ENCODE measurements around the gene TPM1. TPM values are rescaled to one million over a fixed set of nuclear protein-coding genes. Genes with fewer than 3 reads are reported as not detected.
"Not testable (repeated sequence)": the region's sequence is repeated elsewhere in the genome, so short reads cannot be mapped to it uniquely, and the experiment has no call there.

TPM1 gene
- total RNA-seq, 1 experiment from 2014 or later, result 22.5 TPM

GRCh38 chr15:62993066-62993465 lies 49.5 kb upstream of the TPM1 start:
- Histone ChIP-seq H3K9ac (ENCODE audit: low read length) (no peak overlapping the region), H3K4me3 (replicated peaks in 1 of 2; ENCODE audit: low read depth in 1 of 2, low read length in 2 of 2) (no peak overlapping the region), H3K27me3 (ENCODE audit: insufficient read depth, low read length) (no peaks in the 10 kb centered on the region), H3K9me3 (ENCODE audit: control insufficient read depth in 1 of 2, insufficient read depth in 1 of 2, low read depth in 1 of 2, low read length in 2 of 2) (no peaks in the 10 kb centered on the region), H3K9me2 (ENCODE audit: insufficient read depth) (no peaks in the 10 kb centered on the region), H3K4me1 (ENCODE audit: control insufficient read depth in 1 of 2, insufficient read depth in 2 of 2, low read length in 2 of 2) (no peaks in the 10 kb centered on the region), H4K20me1 (ENCODE audit: insufficient read depth) (no peaks in the 10 kb centered on the region), H3K79me2 (ENCODE audit: insufficient read depth, low read length) (no peaks in the 10 kb centered on the region), H2AFZ (ENCODE audit: low read depth, low read length, poor library complexity, severe bottlenecking) (no peak overlapping the region), H3K27ac (ENCODE audit: low read depth, low read length) (no peak overlapping the region), H3K36me3 (ENCODE audit: control insufficient read depth in 1 of 2, insufficient read depth in 2 of 2, low read length in 2 of 2) (no peaks in the 10 kb centered on the region), H3K4me2 (ENCODE audit: low read length) (no peak overlapping the region)
- ATAC-seq, result no peak
- CTCF ChIA-PET, result interaction anchor here (1.1 kb wide), 1 partner anchor 55 kb away, joined by 3 read pairs; no protein-coding TSS in a partner anchor
- BruUV-seq (replicated peaks), result no TSS peak
- RAD21 ChIA-PET (ENCODE audit: low non-redundant PET in 1 of 2, low total read pairs in 2 of 2, uncharacterized antibody in 2 of 2, unreplicated experiment in 2 of 2), result no interaction called here
- intact Hi-C loops (cut with micrococcal nuclease), result no loop called here
- TF ChIP-seq SRF (IDR thresholded peaks at IDR 0.05; ENCODE audit: low read depth), result no peak
- TF ChIP-seq POLR2AphosphoS5 (IDR thresholded peaks at IDR 0.05; ENCODE audit: low read depth, low read length), result no peak
- TF ChIP-seq, protein P1, sequence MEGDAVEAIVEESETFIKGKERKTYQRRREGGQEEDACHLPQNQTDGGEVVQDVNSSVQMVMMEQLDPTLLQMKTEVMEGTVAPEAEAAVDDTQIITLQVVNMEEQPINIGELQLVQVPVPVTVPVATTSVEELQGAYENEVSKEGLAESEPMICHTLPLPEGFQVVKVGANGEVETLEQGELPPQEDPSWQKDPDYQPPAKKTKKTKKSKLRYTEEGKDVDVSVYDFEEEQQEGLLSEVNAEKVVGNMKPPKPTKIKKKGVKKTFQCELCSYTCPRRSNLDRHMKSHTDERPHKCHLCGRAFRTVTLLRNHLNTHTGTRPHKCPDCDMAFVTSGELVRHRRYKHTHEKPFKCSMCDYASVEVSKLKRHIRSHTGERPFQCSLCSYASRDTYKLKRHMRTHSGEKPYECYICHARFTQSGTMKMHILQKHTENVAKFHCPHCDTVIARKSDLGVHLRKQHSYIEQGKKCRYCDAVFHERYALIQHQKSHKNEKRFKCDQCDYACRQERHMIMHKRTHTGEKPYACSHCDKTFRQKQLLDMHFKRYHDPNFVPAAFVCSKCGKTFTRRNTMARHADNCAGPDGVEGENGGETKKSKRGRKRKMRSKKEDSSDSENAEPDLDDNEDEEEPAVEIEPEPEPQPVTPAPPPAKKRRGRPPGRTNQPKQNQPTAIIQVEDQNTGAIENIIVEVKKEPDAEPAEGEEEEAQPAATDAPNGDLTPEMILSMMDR (IDR thresholded peaks at IDR 0.05 in 2 of 3, conservative IDR thresholded peaks at IDR 0.05 in 1 of 3; ENCODE audit: borderline replicate concordance in 1 of 3, insufficient read depth in 1 of 3, low read depth in 2 of 3, low read length in 2 of 3), result no peak
- no peak for TF ChIP-seq YY1 (IDR thresholded peaks at IDR 0.05; ENCODE audit: extremely low read depth, insufficient replicate concordance, low read depth, low read length)
- no peak for TF ChIP-seq CEBPB (IDR thresholded peaks at IDR 0.05; ENCODE audit: low read depth)
- TF ChIP-seq, protein P2, sequence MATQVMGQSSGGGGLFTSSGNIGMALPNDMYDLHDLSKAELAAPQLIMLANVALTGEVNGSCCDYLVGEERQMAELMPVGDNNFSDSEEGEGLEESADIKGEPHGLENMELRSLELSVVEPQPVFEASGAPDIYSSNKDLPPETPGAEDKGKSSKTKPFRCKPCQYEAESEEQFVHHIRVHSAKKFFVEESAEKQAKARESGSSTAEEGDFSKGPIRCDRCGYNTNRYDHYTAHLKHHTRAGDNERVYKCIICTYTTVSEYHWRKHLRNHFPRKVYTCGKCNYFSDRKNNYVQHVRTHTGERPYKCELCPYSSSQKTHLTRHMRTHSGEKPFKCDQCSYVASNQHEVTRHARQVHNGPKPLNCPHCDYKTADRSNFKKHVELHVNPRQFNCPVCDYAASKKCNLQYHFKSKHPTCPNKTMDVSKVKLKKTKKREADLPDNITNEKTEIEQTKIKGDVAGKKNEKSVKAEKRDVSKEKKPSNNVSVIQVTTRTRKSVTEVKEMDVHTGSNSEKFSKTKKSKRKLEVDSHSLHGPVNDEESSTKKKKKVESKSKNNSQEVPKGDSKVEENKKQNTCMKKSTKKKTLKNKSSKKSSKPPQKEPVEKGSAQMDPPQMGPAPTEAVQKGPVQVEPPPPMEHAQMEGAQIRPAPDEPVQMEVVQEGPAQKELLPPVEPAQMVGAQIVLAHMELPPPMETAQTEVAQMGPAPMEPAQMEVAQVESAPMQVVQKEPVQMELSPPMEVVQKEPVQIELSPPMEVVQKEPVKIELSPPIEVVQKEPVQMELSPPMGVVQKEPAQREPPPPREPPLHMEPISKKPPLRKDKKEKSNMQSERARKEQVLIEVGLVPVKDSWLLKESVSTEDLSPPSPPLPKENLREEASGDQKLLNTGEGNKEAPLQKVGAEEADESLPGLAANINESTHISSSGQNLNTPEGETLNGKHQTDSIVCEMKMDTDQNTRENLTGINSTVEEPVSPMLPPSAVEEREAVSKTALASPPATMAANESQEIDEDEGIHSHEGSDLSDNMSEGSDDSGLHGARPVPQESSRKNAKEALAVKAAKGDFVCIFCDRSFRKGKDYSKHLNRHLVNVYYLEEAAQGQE (IDR thresholded peaks at IDR 0.05; ENCODE audit: low read depth), result no peak
- no peak for TF ChIP-seq POLR2A (IDR thresholded peaks at IDR 0.05; ENCODE audit: borderline replicate concordance, extremely low read depth, insufficient read depth, insufficient read length)
- no peak for TF ChIP-seq ZFX (IDR thresholded peaks at IDR 0.05)
- no peak for TF ChIP-seq SIN3A (IDR thresholded peaks at IDR 0.05; ENCODE audit: low read depth)
- no peak for TF ChIP-seq SP1 (IDR thresholded peaks at IDR 0.05; ENCODE audit: low read depth)
- no peak for TF ChIP-seq RAD21 (IDR thresholded peaks at IDR 0.05; ENCODE audit: low read depth)
- no peak for TF ChIP-seq EGR1 (IDR thresholded peaks at IDR 0.05; ENCODE audit: low read depth)
- POLR2A ChIA-PET, result no interaction called here
- no peak for DNase-seq (ENCODE audit: low read depth, low spot score)

GRCh38 chr15:62993632-62994031 lies 48.9 kb upstream of the TPM1 start:
- DNase-seq (ENCODE audit: low read depth, low spot score); RAD21 ChIA-PET (ENCODE audit: low non-redundant PET in 1 of 2, low total read pairs in 2 of 2, uncharacterized antibody in 2 of 2, unreplicated experiment in 2 of 2); H3K79me2 ChIP-seq (ENCODE audit: insufficient read depth, low read length); H3K4me2 ChIP-seq (ENCODE audit: low read length); BruUV-seq (replicated peaks); H3K36me3 ChIP-seq (ENCODE audit: control insufficient read depth in 1 of 2, insufficient read depth in 2 of 2, low read length in 2 of 2); H3K4me1 ChIP-seq (ENCODE audit: control insufficient read depth in 1 of 2, insufficient read depth in 2 of 2, low read length in 2 of 2); H3K9ac ChIP-seq (ENCODE audit: low read length); intact Hi-C loops (cut with micrococcal nuclease); H2AFZ ChIP-seq (ENCODE audit: low read depth, low read length, poor library complexity, severe bottlenecking); H3K9me2 ChIP-seq (ENCODE audit: insufficient read depth); H4K20me1 ChIP-seq (ENCODE audit: insufficient read depth); H3K4me3 ChIP-seq (replicated peaks in 1 of 2; ENCODE audit: low read depth in 1 of 2, low read length in 2 of 2); ATAC-seq; H3K27ac ChIP-seq (ENCODE audit: low read depth, low read length); H3K9me3 ChIP-seq (ENCODE audit: control insufficient read depth in 1 of 2, insufficient read depth in 1 of 2, low read depth in 1 of 2, low read length in 2 of 2); H3K27me3 ChIP-seq (ENCODE audit: insufficient read depth, low read length): not testable (repeated sequence)
- POLR2A ChIA-PET, result interaction anchor here (0.7 kb wide), 1 partner anchor 32 kb away, joined by 3 read pairs; no protein-coding TSS in a partner anchor
- CTCF ChIA-PET, result interaction anchor here (1.1 kb wide), 1 partner anchor 54 kb away, joined by 3 read pairs; no protein-coding TSS in a partner anchor

All from HCT116 (cell line).